ENCODE data around the gene ZNF91. TPM values are rescaled to one million over a fixed set of nuclear protein-coding genes. Genes with fewer than 3 reads are reported as not detected.

ZNF91 gene
- total RNA-seq, 4 donors from 2014 or later = 11.7 to 40.4 (median 26.0) TPM

DNA sequence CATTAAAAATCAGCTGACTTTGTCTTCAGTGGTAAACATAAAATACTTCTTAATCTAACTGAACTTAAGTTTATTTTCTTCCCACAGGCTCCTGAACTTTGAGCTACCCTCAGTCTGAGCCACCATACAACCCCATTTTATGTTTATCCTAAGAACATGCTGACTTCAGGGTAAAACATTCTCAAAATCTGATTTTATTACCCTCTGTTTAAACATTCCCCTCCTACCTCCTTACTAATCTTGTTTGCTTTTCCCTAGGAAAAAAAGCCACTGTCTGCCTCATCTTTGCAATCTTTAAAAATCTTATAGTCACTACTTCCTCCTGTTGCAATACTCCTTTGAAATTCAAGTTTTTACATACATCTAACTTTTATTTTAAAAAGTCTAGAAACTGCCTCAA is 4.0 kb downstream of the ZNF91 start:
- H3K4me1 ChIP-seq = peaks cover 12 to 58% (median 14%) of the 10 kb centered on the region in 3 donors
- peaks cover 7 to 65% (median 11%) of the 10 kb centered on the region in 3 donors for H3K36me3 ChIP-seq
- no peak for TF ChIP-seq POLR2A (IDR thresholded peaks at IDR 0.05)
- TF ChIP-seq, protein P1, sequence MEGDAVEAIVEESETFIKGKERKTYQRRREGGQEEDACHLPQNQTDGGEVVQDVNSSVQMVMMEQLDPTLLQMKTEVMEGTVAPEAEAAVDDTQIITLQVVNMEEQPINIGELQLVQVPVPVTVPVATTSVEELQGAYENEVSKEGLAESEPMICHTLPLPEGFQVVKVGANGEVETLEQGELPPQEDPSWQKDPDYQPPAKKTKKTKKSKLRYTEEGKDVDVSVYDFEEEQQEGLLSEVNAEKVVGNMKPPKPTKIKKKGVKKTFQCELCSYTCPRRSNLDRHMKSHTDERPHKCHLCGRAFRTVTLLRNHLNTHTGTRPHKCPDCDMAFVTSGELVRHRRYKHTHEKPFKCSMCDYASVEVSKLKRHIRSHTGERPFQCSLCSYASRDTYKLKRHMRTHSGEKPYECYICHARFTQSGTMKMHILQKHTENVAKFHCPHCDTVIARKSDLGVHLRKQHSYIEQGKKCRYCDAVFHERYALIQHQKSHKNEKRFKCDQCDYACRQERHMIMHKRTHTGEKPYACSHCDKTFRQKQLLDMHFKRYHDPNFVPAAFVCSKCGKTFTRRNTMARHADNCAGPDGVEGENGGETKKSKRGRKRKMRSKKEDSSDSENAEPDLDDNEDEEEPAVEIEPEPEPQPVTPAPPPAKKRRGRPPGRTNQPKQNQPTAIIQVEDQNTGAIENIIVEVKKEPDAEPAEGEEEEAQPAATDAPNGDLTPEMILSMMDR (IDR thresholded peaks at IDR 0.05) = no peak
- no peak overlapping the region for H3K4me3 ChIP-seq
- no peak overlapping the region for H3K27ac ChIP-seq
- DNase-seq = no peak
- H3K27me3 ChIP-seq = no peaks in the 10 kb centered on the region
- H3K9me3 ChIP-seq = peaks cover 0 to 33% (median 0%) of the 10 kb centered on the region in 3 donors
- intact Hi-C loops (cut with DNase I) = no loop called here

DNA sequence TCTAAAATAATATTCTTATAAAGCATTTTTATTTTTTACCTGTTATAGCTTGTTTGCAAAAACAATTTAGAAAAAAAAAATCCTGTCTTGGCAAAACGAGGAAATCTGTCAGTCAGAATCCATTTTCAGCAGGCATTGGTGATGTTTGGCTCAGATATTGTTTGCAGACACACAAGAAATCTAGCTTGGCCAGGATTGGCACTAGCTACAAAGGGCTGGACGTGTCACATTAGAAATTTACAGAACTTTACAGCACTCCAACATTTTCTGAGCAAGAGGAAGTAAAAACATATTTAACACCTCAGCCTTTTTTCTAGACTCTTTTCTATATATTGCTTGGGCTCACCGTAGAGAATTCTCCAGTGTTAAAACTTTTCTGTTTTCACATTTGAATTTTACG is 9.9 kb downstream of the ZNF91 start:
- TF ChIP-seq POLR2A (IDR thresholded peaks at IDR 0.05) = no peak
- TF ChIP-seq, protein P1 (IDR thresholded peaks at IDR 0.05) = no peak
- Histone ChIP-seq H3K27ac (no peak overlapping the region), H3K4me3 (no peak overlapping the region), H3K4me1 (peaks cover 0 to 11% (median 0%) of the 10 kb centered on the region in 3 donors), H3K9me3 (peaks cover 5 to 82% (median 33%) of the 10 kb centered on the region in 3 donors), H3K36me3 (peaks cover 25 to 98% (median 28%) of the 10 kb centered on the region in 3 donors), H3K27me3 (no peaks in the 10 kb centered on the region)
- WGBS, 2 donors = 75 to 82% methylated on average over 4 of the region's 4 CpGs
- DNase-seq = no peak
- intact Hi-C loops (cut with DNase I) = no loop called here

DNA sequence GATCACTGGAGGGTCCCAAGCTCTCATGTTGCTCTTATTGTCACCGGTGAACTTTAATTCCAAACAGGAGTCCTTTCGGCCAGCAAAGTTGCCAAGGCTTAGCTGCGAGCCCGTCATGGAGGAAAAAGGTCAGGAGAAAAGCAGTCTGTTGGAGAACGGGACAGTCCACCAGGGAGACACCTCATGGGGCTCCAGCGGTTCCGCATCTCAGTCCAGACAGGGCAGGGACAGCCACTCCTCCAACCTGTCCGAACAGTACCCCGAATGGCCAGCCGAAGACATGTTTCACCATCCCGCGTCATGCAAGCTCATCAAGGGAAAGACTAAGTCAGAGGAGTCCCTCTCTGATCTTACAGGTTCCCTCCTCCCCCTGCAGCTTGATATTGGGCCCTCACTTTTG is 10.4 kb downstream of the ZNF91 start:
- Histone ChIP-seq H3K4me1 (peaks cover 0 to 6% (median 0%) of the 10 kb centered on the region in 3 donors), H3K9me3 (peaks cover 5 to 82% (median 38%) of the 10 kb centered on the region in 3 donors), H3K27ac (no peak overlapping the region), H3K4me3 (no peak overlapping the region), H3K36me3 (peaks cover 25 to 98% (median 28%) of the 10 kb centered on the region in 3 donors), H3K27me3 (no peaks in the 10 kb centered on the region)
- 99 to 100% methylated on average over 4 to 10 of the region's 12 CpGs for WGBS, 2 donors
- TF ChIP-seq, protein P1 (IDR thresholded peaks at IDR 0.05) = no peak
- no peak for TF ChIP-seq POLR2A (IDR thresholded peaks at IDR 0.05)
- intact Hi-C loops (cut with DNase I) = no loop called here
- no peak for DNase-seq

DNA sequence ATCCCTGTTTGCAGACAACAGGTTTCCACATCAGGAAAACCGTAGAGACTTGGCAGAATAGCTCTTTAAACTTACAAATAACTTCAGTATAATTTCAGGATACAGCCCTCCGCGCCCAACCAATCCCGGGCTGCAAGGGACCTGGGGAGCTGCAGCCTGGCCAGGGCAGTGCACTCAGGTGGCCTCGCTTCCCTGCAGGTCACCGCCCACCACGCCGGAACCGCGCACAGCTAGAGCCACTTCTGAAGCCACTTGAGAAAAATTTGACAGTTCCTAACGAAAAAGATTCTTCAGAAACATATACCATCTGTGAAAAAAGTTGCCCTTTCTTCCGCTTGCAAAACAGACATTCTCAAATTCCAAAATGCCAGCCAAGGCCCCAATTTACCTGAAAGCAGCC is 11.1 kb downstream of the ZNF91 start:
- intact Hi-C loops (cut with DNase I) = no loop called here
- no peaks in the 10 kb centered on the region for H3K27me3 ChIP-seq
- H3K4me1 ChIP-seq = peaks cover 0 to 10% (median 0%) of the 10 kb centered on the region in 3 donors
- 95 to 97% methylated on average over 12 of the region's 12 CpGs for WGBS, 2 donors
- H3K4me3 ChIP-seq = no peak overlapping the region
- peaks cover 5 to 89% (median 44%) of the 10 kb centered on the region in 3 donors for H3K9me3 ChIP-seq
- TF ChIP-seq, protein P1 (IDR thresholded peaks at IDR 0.05) = no peak
- no peak for TF ChIP-seq POLR2A (IDR thresholded peaks at IDR 0.05)
- no peak overlapping the region for H3K27ac ChIP-seq
- peaks cover 25 to 98% (median 28%) of the 10 kb centered on the region in 3 donors for H3K36me3 ChIP-seq
- no peak for DNase-seq

DNA sequence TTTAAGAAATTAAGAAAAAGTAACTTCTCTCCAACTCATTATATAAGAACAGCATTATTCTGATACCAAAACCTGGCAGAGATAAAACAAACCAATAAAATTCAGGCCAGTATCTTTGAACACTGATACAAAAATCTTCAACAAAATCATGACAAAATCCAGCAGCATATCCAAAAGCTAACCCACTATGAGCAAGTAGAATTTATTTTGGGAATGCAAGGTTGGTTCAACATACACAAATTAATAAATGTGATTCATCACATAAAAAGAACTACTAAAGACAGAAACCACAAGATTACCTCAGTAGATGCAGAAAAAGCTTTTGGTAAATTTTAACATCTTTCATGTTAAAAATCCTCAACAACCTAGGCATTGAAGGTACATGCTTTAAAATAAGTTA is 12.3 kb downstream of the ZNF91 start:
- intact Hi-C loops (cut with DNase I) = no loop called here
- Histone ChIP-seq H3K27ac (no peak overlapping the region), H3K4me3 (no peak overlapping the region), H3K4me1 (peaks cover 0 to 13% (median 0%) of the 10 kb centered on the region in 3 donors), H3K36me3 (peaks cover 21 to 99% (median 25%) of the 10 kb centered on the region in 3 donors), H3K9me3 (peaks cover 5 to 99% (median 53%) of the 10 kb centered on the region in 3 donors), H3K27me3 (no peaks in the 10 kb centered on the region)
- TF ChIP-seq, protein P1 (IDR thresholded peaks at IDR 0.05) = no peak
- TF ChIP-seq POLR2A (IDR thresholded peaks at IDR 0.05) = no peak
- DNase-seq = no peak
